ENCODE results near the gene KSR1. TPM values are rescaled to one million over a fixed set of nuclear protein-coding genes. Genes with fewer than 3 reads are reported as not detected.

Gene KSR1
- total RNA-seq, 1 donor from 2014 or later, result 25.6 TPM

- Histone ChIP-seq H3K27ac (ENCODE audit: low read depth, low read length) (peak overlapping the region; percentile 37), H3K36me3 (ENCODE audit: control insufficient read depth in 3 of 3, insufficient read depth in 3 of 3, low read length in 3 of 3) (peaks cover 0 to 2% (median 0%) of the 10 kb centered on the region in 3 donors)
These were observed 96.8 kb downstream of the KSR1 start for GRCh38 chr17:27553019-27553511.

GRCh38 chr17:27554152-27554551 is 97.9 kb downstream of the KSR1 start:
- Histone ChIP-seq H3K36me3 (ENCODE audit: control insufficient read depth in 3 of 3, insufficient read depth in 3 of 3, low read length in 3 of 3) (peaks cover 0 to 2% (median 0%) of the 10 kb centered on the region in 3 donors), H3K9ac (ENCODE audit: low read depth in 1 of 3, low read length in 3 of 3) (no peak overlapping the region), H3K9me3 (ENCODE audit: control insufficient read depth in 3 of 3, low read length in 3 of 3) (no peaks in the 10 kb centered on the region), H3K27me3 (ENCODE audit: control insufficient read depth in 3 of 3, insufficient read depth in 3 of 3, low read length in 3 of 3) (no peaks in the 10 kb centered on the region), H3K27ac (ENCODE audit: low read depth, low read length) (peak overlapping the region; percentile 37), H3K4me3 (ENCODE audit: low read length in 3 of 3) (no peak overlapping the region), H3K4me1 (ENCODE audit: control insufficient read depth in 3 of 3, insufficient read depth in 3 of 3, low read length in 3 of 3) (peaks cover 21 to 33% (median 27%) of the 10 kb centered on the region in 3 donors)

More at GRCh38 chr17:27553019-27553511, 96.8 kb downstream of the KSR1 start:
- no peak overlapping the region for H3K4me3 ChIP-seq (ENCODE audit: low read length in 3 of 3)
- H3K9ac ChIP-seq (ENCODE audit: low read depth in 1 of 3, low read length in 3 of 3), result peak overlapping the region in 1 of 3 donors; percentile 30
- H3K4me1 ChIP-seq (ENCODE audit: control insufficient read depth in 3 of 3, insufficient read depth in 3 of 3, low read length in 3 of 3), result peaks cover 15 to 32% (median 23%) of the 10 kb centered on the region in 3 donors
- no peaks in the 10 kb centered on the region for H3K9me3 ChIP-seq (ENCODE audit: control insufficient read depth in 3 of 3, low read length in 3 of 3)
- H3K27me3 ChIP-seq (ENCODE audit: control insufficient read depth in 3 of 3, insufficient read depth in 3 of 3, low read length in 3 of 3), result no peaks in the 10 kb centered on the region

GRCh38 chr17:27554911-27555310 is 98.7 kb downstream of the KSR1 start:
- Histone ChIP-seq H3K4me3 (ENCODE audit: low read length in 3 of 3) (no peak overlapping the region), H3K27ac (ENCODE audit: low read depth, low read length) (no peak overlapping the region), H3K27me3 (ENCODE audit: control insufficient read depth in 3 of 3, insufficient read depth in 3 of 3, low read length in 3 of 3) (no peaks in the 10 kb centered on the region), H3K36me3 (ENCODE audit: control insufficient read depth in 3 of 3, insufficient read depth in 3 of 3, low read length in 3 of 3) (peaks cover 0 to 2% (median 0%) of the 10 kb centered on the region in 3 donors), H3K9me3 (ENCODE audit: control insufficient read depth in 3 of 3, low read length in 3 of 3) (no peaks in the 10 kb centered on the region), H3K9ac (ENCODE audit: low read depth in 1 of 3, low read length in 3 of 3) (no peak overlapping the region), H3K4me1 (ENCODE audit: control insufficient read depth in 3 of 3, insufficient read depth in 3 of 3, low read length in 3 of 3) (peaks cover 27 to 39% (median 33%) of the 10 kb centered on the region in 3 donors)

GRCh38 chr17:27555339-27555738 is 99.1 kb downstream of the KSR1 start:
- H3K4me3 ChIP-seq (ENCODE audit: low read length in 3 of 3), result no peak overlapping the region
- H3K4me1 ChIP-seq (ENCODE audit: control insufficient read depth in 3 of 3, insufficient read depth in 3 of 3, low read length in 3 of 3), result peaks cover 29 to 42% (median 37%) of the 10 kb centered on the region in 3 donors
- no peak overlapping the region for H3K27ac ChIP-seq (ENCODE audit: low read depth, low read length)
- H3K36me3 ChIP-seq (ENCODE audit: control insufficient read depth in 3 of 3, insufficient read depth in 3 of 3, low read length in 3 of 3), result peaks cover 0 to 2% (median 0%) of the 10 kb centered on the region in 3 donors
- no peak overlapping the region for H3K9ac ChIP-seq (ENCODE audit: low read depth in 1 of 3, low read length in 3 of 3)
- no peaks in the 10 kb centered on the region for H3K9me3 ChIP-seq (ENCODE audit: control insufficient read depth in 3 of 3, low read length in 3 of 3)
- no peaks in the 10 kb centered on the region for H3K27me3 ChIP-seq (ENCODE audit: control insufficient read depth in 3 of 3, insufficient read depth in 3 of 3, low read length in 3 of 3)

- Histone ChIP-seq H3K27me3 (ENCODE audit: control insufficient read depth in 3 of 3, insufficient read depth in 3 of 3, low read length in 3 of 3) (no peaks in the 10 kb centered on the region), H3K36me3 (ENCODE audit: control insufficient read depth in 3 of 3, insufficient read depth in 3 of 3, low read length in 3 of 3) (no peaks in the 10 kb centered on the region), H3K27ac (ENCODE audit: low read depth, low read length) (no peak overlapping the region), H3K4me3 (ENCODE audit: low read length in 3 of 3) (no peak overlapping the region), H3K4me1 (ENCODE audit: control insufficient read depth in 3 of 3, insufficient read depth in 3 of 3, low read length in 3 of 3) (peaks cover 33 to 47% (median 38%) of the 10 kb centered on the region in 3 donors), H3K9ac (ENCODE audit: low read depth in 1 of 3, low read length in 3 of 3) (no peak overlapping the region), H3K9me3 (ENCODE audit: control insufficient read depth in 3 of 3, low read length in 3 of 3) (no peaks in the 10 kb centered on the region)
These were observed 102.1 kb downstream of the KSR1 start for GRCh38 chr17:27558341-27558740.

GRCh38 chr17:27558842-27559505 is 102.7 kb downstream of the KSR1 start:
- peaks cover 30 to 43% (median 36%) of the 10 kb centered on the region in 3 donors for H3K4me1 ChIP-seq (ENCODE audit: control insufficient read depth in 3 of 3, insufficient read depth in 3 of 3, low read length in 3 of 3)
- H3K9ac ChIP-seq (ENCODE audit: low read depth in 1 of 3, low read length in 3 of 3), result peak overlapping the region in 2 of 3 donors; percentile 41 to 54
- H3K27me3 ChIP-seq (ENCODE audit: control insufficient read depth in 3 of 3, insufficient read depth in 3 of 3, low read length in 3 of 3), result no peaks in the 10 kb centered on the region
- H3K27ac ChIP-seq (ENCODE audit: low read depth, low read length), result peak overlapping the region; percentile 79
- H3K36me3 ChIP-seq (ENCODE audit: control insufficient read depth in 3 of 3, insufficient read depth in 3 of 3, low read length in 3 of 3), result no peaks in the 10 kb centered on the region
- peak overlapping the region in 2 of 3 donors; percentile 33 to 52 for H3K4me3 ChIP-seq (ENCODE audit: low read length in 3 of 3)
- H3K9me3 ChIP-seq (ENCODE audit: control insufficient read depth in 3 of 3, low read length in 3 of 3), result no peaks in the 10 kb centered on the region

GRCh38 chr17:27559506-27560481 is 103.5 kb downstream of the KSR1 start:
- Histone ChIP-seq H3K27me3 (ENCODE audit: control insufficient read depth in 3 of 3, insufficient read depth in 3 of 3, low read length in 3 of 3) (no peaks in the 10 kb centered on the region), H3K9me3 (ENCODE audit: control insufficient read depth in 3 of 3, low read length in 3 of 3) (no peaks in the 10 kb centered on the region), H3K27ac (ENCODE audit: low read depth, low read length) (peak overlapping the region; percentile 79), H3K4me1 (ENCODE audit: control insufficient read depth in 3 of 3, insufficient read depth in 3 of 3, low read length in 3 of 3) (peaks cover 24 to 38% (median 32%) of the 10 kb centered on the region in 3 donors), H3K9ac (ENCODE audit: low read depth in 1 of 3, low read length in 3 of 3) (peak overlapping the region; percentile 30 to 54 (median 41)), H3K36me3 (ENCODE audit: control insufficient read depth in 3 of 3, insufficient read depth in 3 of 3, low read length in 3 of 3) (no peaks in the 10 kb centered on the region), H3K4me3 (ENCODE audit: low read length in 3 of 3) (peak overlapping the region; percentile 29 to 58 (median 57))

GRCh38 chr17:27560668-27561067 is 104.4 kb downstream of the KSR1 start:
- peak overlapping the region; percentile 30 to 40 (median 39) for H3K9ac ChIP-seq (ENCODE audit: low read depth in 1 of 3, low read length in 3 of 3)

GRCh38 chr17:27562777-27563455 is 106.7 kb downstream of the KSR1 start:
- Histone ChIP-seq H3K4me1 (ENCODE audit: control insufficient read depth in 3 of 3, insufficient read depth in 3 of 3, low read length in 3 of 3) (peaks cover 39 to 45% (median 44%) of the 10 kb centered on the region in 3 donors), H3K27me3 (ENCODE audit: control insufficient read depth in 3 of 3, insufficient read depth in 3 of 3, low read length in 3 of 3) (no peaks in the 10 kb centered on the region), H3K4me3 (ENCODE audit: low read length in 3 of 3) (no peak overlapping the region), H3K9me3 (ENCODE audit: control insufficient read depth in 3 of 3, low read length in 3 of 3) (no peaks in the 10 kb centered on the region), H3K27ac (ENCODE audit: low read depth, low read length) (peak overlapping the region; percentile 73), H3K9ac (ENCODE audit: low read depth in 1 of 3, low read length in 3 of 3) (no peak overlapping the region), H3K36me3 (ENCODE audit: control insufficient read depth in 3 of 3, insufficient read depth in 3 of 3, low read length in 3 of 3) (no peaks in the 10 kb centered on the region)

More at GRCh38 chr17:27560668-27561067, 104.4 kb downstream of the KSR1 start:
- Histone ChIP-seq H3K4me1 (ENCODE audit: control insufficient read depth in 3 of 3, insufficient read depth in 3 of 3, low read length in 3 of 3) (peaks cover 19 to 32% (median 30%) of the 10 kb centered on the region in 3 donors), H3K9me3 (ENCODE audit: control insufficient read depth in 3 of 3, low read length in 3 of 3) (no peaks in the 10 kb centered on the region), H3K27me3 (ENCODE audit: control insufficient read depth in 3 of 3, insufficient read depth in 3 of 3, low read length in 3 of 3) (no peaks in the 10 kb centered on the region), H3K36me3 (ENCODE audit: control insufficient read depth in 3 of 3, insufficient read depth in 3 of 3, low read length in 3 of 3) (no peaks in the 10 kb centered on the region), H3K27ac (ENCODE audit: low read depth, low read length) (peak overlapping the region; percentile 79), H3K4me3 (ENCODE audit: low read length in 3 of 3) (peak overlapping the region; percentile 29 to 58 (median 57))
